HepG2 (cell line): ENCODE results near the gene ANKS4B. TPM values are rescaled to one million over a fixed set of nuclear protein-coding genes. Genes with fewer than 3 reads are reported as not detected.

Experiments used
- ARNT ChIP-seq: fragments of 450-650 bp; IDR thresholded peaks from 2 replicates; pipeline ENCODE4 v1.6.1; 2017
- CCAR2 ChIP-seq: fragments of 200-400 bp; formaldehyde crosslinking; optimal IDR thresholded peaks from 2 replicates; pipeline ENCODE3; 2018; ENCODE audit warnings: low read depth, mild to moderate bottlenecking, low read length, moderate library complexity
- DDIT3 ChIP-seq: sonication (generic); formaldehyde crosslinking; IDR thresholded peaks from 2 replicates; pipeline ENCODE4 v1.4.0; 2020; ENCODE audit warnings: mild to moderate bottlenecking, missing genetic modification reagents
- EED ChIP-seq: sonication (generic); formaldehyde crosslinking; IDR thresholded peaks from 2 replicates; pipeline ENCODE4 v1.5.0; 2020; ENCODE audit warnings: mild to moderate bottlenecking, missing genetic modification reagents
- ERF ChIP-seq: IDR thresholded peaks from 2 replicates; pipeline ENCODE4 v1.6.1; 2018; ENCODE audit warnings: missing biosample characterization, missing genetic modification reagents
- GLI4 ChIP-seq: sonication (generic); formaldehyde crosslinking; IDR thresholded peaks from 2 replicates; pipeline ENCODE4 v1.5.1; 2020; ENCODE audit warnings: missing genetic modification reagents, mild to moderate bottlenecking, moderate library complexity, borderline replicate concordance
- ISL2 ChIP-seq: sonication (generic); formaldehyde crosslinking; IDR thresholded peaks from 2 replicates; pipeline ENCODE4 v1.5.0; 2020; ENCODE audit warnings: missing genetic modification reagents
- MXD3 ChIP-seq: IDR thresholded peaks from 2 replicates; pipeline ENCODE4 v1.6.1; 2016; ENCODE audit warnings: mild to moderate bottlenecking, missing biosample characterization, missing genetic modification reagents
- MYPOP ChIP-seq: sonication (generic); formaldehyde crosslinking; IDR thresholded peaks from 2 replicates; pipeline ENCODE4 v1.8.1; 2023; ENCODE audit warnings: mild to moderate bottlenecking, moderate library complexity, missing genetic modification reagents
- PRDM15 ChIP-seq: sonication (generic); formaldehyde crosslinking; IDR thresholded peaks from 2 replicates; pipeline ENCODE4 v1.4.0; 2020; ENCODE audit warnings: missing genetic modification reagents
- RARA ChIP-seq: IDR thresholded peaks from 2 replicates; pipeline ENCODE4 v1.6.1; 2016; ENCODE audit warnings: missing genetic modification reagents, missing compliant biosample characterization
- SP1 ChIP-seq, 2 experiments: fragments of 450-650 bp in 1 of 2; sonication (generic) in 1 of 2; formaldehyde crosslinking in 1 of 2; IDR thresholded peaks; 2 replicates each; pipeline versions ENCODE4 v1.4.0 to v1.6.1; 2016 to 2020; ENCODE audit warnings: missing genetic modification reagents in 1 of 2
- ZNF10 ChIP-seq: sonication (generic); formaldehyde crosslinking; IDR thresholded peaks from 2 replicates; pipeline ENCODE4 v1.4.0; 2020; ENCODE audit warnings: mild to moderate bottlenecking, low read depth, missing genetic modification reagents, borderline replicate concordance
- ZNF235 ChIP-seq: sonication (generic); formaldehyde crosslinking; IDR thresholded peaks from 2 replicates; pipeline ENCODE4 v1.8.1; 2023; ENCODE audit warnings: mild to moderate bottlenecking, missing genetic modification reagents, borderline replicate concordance
- ZSCAN21 ChIP-seq: sonication (generic); formaldehyde crosslinking; IDR thresholded peaks from 2 replicates; pipeline ENCODE4 v1.8.0; 2022; ENCODE audit warnings: mild to moderate bottlenecking, missing genetic modification reagents, moderate library complexity, borderline replicate concordance
- polyA plus RNA-seq, 8 experiments: library from polyadenylated mRNA; depleted of rRNA in 3 of 8; stranded (reverse) in 7 of 8; unstranded in 1 of 8; fragments of >200 nt; fragmentation: Illumina TruSeq in 4 of 8; extraction: Trizol in 4 of 8; gene quantifications; 2 replicates each; pipeline versions ENCODE4 v1.2.1 to v1.2.3, GENCODE V29; 2011 to 2016; ENCODE audit warnings: low read depth in 4 of 8, missing spikeins in 1 of 8, mixed read lengths in 1 of 8; ENCODE audit not compliant: insufficient read depth in 1 of 8
- total RNA-seq, 5 experiments: library from RNA; depleted of rRNA; stranded (reverse); fragments of >200 nt; fragmentation: Illumina TruSeq; extraction: Trizol; gene quantifications; 2 replicates each; pipeline ENCODE4 v1.2.3, GENCODE V29; 2016; ENCODE audit warnings: low read depth in 1 of 5
- TF ChIP-seq, protein P1 (sequence below): sonication (generic); formaldehyde crosslinking; IDR thresholded peaks from 2 replicates; pipeline ENCODE4 v1.4.0; 2020; ENCODE audit warnings: mild to moderate bottlenecking, missing genetic modification reagents, borderline replicate concordance
- TF ChIP-seq, protein P2 (sequence below): sonication (generic); IDR thresholded peaks from 2 replicates; pipeline ENCODE4 v1.6.1; 2016; ENCODE audit warnings: low read depth, borderline replicate concordance

ANKS4B gene
- total and polyA plus RNA-seq, 2 of the 13 experiments (the other 11 are each of a cell fraction or from before 2014, with no cell fraction given) = 6.5 to 30.0 TPM

DNA sequence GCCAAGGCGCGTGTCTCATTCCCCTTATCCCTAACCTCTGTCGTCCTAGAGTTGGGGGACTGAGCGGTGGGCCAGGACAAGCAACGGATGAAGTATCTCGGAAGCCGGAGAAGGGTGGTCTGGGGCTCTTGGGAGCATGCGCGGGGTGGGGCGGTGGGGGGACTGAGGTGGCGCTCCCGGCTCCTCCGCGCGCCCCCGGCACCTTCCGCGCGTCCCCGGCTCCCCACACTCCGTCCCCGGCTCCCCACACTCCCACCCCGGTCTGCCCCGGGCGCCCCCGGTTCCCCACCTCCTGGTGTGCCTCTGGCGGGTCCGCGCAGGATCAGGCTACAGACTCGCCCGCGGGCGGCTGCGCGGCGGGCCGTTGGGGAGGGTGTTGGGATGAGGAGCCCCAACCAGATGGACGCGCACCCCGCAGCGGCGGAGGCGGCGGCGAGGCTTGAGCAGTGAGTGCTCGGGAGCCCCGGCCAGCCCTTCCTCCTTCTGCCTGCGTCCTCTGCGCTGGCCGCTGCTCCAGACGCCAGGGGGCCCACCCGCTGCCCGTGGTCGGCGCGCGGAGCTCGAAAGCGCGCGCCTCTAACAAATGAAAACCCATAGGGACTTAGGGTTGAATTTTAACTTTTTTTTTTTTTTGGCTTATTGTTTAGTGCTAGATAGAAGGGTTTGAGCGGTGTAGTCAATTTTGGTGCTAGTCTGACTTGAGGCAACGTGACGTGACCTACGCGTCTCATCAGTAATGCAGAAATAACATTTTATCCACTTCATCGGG, 50.2 kb downstream of the ANKS4B start (continued):
- TF ChIP-seq, protein P1, sequence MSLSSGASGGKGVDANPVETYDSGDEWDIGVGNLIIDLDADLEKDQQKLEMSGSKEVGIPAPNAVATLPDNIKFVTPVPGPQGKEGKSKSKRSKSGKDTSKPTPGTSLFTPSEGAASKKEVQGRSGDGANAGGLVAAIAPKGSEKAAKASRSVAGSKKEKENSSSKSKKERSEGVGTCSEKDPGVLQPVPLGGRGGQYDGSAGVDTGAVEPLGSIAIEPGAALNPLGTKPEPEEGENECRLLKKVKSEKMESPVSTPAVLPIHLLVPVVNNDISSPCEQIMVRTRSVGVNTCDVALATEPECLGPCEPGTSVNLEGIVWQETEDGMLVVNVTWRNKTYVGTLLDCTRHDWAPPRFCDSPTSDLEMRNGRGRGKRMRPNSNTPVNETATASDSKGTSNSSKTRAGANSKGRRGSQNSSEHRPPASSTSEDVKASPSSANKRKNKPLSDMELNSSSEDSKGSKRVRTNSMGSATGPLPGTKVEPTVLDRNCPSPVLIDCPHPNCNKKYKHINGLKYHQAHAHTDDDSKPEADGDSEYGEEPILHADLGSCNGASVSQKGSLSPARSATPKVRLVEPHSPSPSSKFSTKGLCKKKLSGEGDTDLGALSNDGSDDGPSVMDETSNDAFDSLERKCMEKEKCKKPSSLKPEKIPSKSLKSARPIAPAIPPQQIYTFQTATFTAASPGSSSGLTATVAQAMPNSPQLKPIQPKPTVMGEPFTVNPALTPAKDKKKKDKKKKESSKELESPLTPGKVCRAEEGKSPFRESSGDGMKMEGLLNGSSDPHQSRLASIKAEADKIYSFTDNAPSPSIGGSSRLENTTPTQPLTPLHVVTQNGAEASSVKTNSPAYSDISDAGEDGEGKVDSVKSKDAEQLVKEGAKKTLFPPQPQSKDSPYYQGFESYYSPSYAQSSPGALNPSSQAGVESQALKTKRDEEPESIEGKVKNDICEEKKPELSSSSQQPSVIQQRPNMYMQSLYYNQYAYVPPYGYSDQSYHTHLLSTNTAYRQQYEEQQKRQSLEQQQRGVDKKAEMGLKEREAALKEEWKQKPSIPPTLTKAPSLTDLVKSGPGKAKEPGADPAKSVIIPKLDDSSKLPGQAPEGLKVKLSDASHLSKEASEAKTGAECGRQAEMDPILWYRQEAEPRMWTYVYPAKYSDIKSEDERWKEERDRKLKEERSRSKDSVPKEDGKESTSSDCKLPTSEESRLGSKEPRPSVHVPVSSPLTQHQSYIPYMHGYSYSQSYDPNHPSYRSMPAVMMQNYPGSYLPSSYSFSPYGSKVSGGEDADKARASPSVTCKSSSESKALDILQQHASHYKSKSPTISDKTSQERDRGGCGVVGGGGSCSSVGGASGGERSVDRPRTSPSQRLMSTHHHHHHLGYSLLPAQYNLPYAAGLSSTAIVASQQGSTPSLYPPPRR (CRISPR knock-in tag) = no peak
- TF ChIP-seq ZNF235 (CRISPR knock-in tag) = no peak
- TF ChIP-seq SP1 (IDR thresholded peaks at IDR 0.05) = no peak
- peak; percentile 6; the same call in 1 of the 2 replicates for TF ChIP-seq SP1 (CRISPR knock-in tag; IDR thresholded peaks at IDR 0.05)
- TF ChIP-seq, protein P2, sequence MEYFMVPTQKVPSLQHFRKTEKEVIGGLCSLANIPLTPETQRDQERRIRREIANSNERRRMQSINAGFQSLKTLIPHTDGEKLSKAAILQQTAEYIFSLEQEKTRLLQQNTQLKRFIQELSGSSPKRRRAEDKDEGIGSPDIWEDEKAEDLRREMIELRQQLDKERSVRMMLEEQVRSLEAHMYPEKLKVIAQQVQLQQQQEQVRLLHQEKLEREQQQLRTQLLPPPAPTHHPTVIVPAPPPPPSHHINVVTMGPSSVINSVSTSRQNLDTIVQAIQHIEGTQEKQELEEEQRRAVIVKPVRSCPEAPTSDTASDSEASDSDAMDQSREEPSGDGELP = no peak; the same call in 1 of the 2 replicates
- no peak for TF ChIP-seq GLI4
- peak; percentile 85; the same call in 1 of the 2 replicates for TF ChIP-seq MXD3 (CRISPR knock-in tag)
- TF ChIP-seq ARNT = no peak
- TF ChIP-seq ISL2 (CRISPR knock-in tag) = peak; percentile 59
- no peak for TF ChIP-seq PRDM15 (CRISPR knock-in tag)
- TF ChIP-seq EED (CRISPR knock-in tag) = peak; percentile 87; the same call in 1 of the 2 replicates
- TF ChIP-seq ZNF10 (CRISPR knock-in tag) = no peak
- TF ChIP-seq ERF (CRISPR knock-in tag) = 0 out of 2 replicates have a peak, but pooled peaks have one; percentile 70
- TF ChIP-seq MYPOP (CRISPR knock-in tag) = peak; percentile 67; the same call in 1 of the 2 replicates
- 0 out of 2 replicates have a peak, but pooled peaks have one; percentile 25 for TF ChIP-seq RARA
- TF ChIP-seq DDIT3 = no peak
- TF ChIP-seq ZSCAN21 (CRISPR knock-in tag) = peak; percentile 50; the same call in 1 of the 2 replicates
- no peak for TF ChIP-seq CCAR2
